Esophagus (tissue), 2 donors: ENCODE measurements around the gene UMPS. TPM values are rescaled to one million over a fixed set of nuclear protein-coding genes. Genes with fewer than 3 reads are reported as not detected.
"Not testable (repeated sequence)": the region's sequence is repeated elsewhere in the genome, so short reads cannot be mapped to it uniquely, and the experiment has no call there.

Experiments
- H3K27ac ChIP-seq, 2 donors: one replicate each; pipeline ENCODE4 v1.5.1; 2013; ENCODE audit warnings: low read depth in 2 of 2, mild to moderate bottlenecking in 2 of 2, inconsistent platforms in 1 of 2, low read length in 1 of 2, moderate library complexity in 1 of 2
- H3K27me3 ChIP-seq, 2 donors: one replicate each; pipeline ENCODE4 v1.6.1; 2013; ENCODE audit warnings: low read length in 2 of 2, control low read depth in 1 of 2, mild to moderate bottlenecking in 1 of 2; ENCODE audit not compliant: insufficient read depth in 2 of 2, control insufficient read depth in 1 of 2
- H3K36me3 ChIP-seq, 2 donors: one replicate each; pipeline ENCODE4 v1.6.1; 2013; ENCODE audit warnings: low read length in 1 of 2; ENCODE audit not compliant: control insufficient read depth in 2 of 2, insufficient read depth in 2 of 2
- H3K4me1 ChIP-seq, 2 donors: one replicate each; pipeline ENCODE4 v1.6.1; 2013; ENCODE audit warnings: low read length in 1 of 2; ENCODE audit not compliant: control insufficient read depth in 2 of 2, insufficient read depth in 2 of 2
- H3K4me3 ChIP-seq, 2 donors: one replicate each; pipeline ENCODE4 v1.5.1; 2013; ENCODE audit warnings: low read length in 2 of 2, mild to moderate bottlenecking in 2 of 2, low read depth in 1 of 2, moderate library complexity in 1 of 2
- H3K9me3 ChIP-seq, 2 donors: one replicate each; pipeline ENCODE4 v1.6.1; 2013; ENCODE audit warnings: mild to moderate bottlenecking in 2 of 2, low read depth in 1 of 2, low read length in 1 of 2, moderate library complexity in 1 of 2; ENCODE audit not compliant: control insufficient read depth in 2 of 2, insufficient read depth in 1 of 2
- WGBS, 2 donors: extraction: QIAGEN DNeasy Blood & Tissue Kit; methylation state at CpG; one replicate each; pipeline ENCODE4 v1.1.7; 2013; 5-methylcytosine and 5-hydroxymethylcytosine counted together
- polyA plus RNA-seq, 2 donors: library from polyadenylated mRNA; stranded (reverse); fragments of 200-250 nt; gene quantifications; one replicate each; pipeline ENCODE4 v1.2.3, GENCODE V29; 2013
- donor health status: healthy with polysubstance abuse.
- donor health status: Bipolar disorder and iron deficiency.

The UMPS gene
- polyA plus RNA-seq, 2 donors = 9.9 to 26.1 TPM

GRCh38 chr3:124747111-124747981 lies 17.1 kb downstream of the UMPS start:
- H3K4me3 ChIP-seq = no peak overlapping the region
- peaks cover 4 to 7% of the 10 kb centered on the region in 2 donors for H3K36me3 ChIP-seq
- no peaks in the 10 kb centered on the region for H3K9me3 ChIP-seq
- H3K27me3 ChIP-seq = no peaks in the 10 kb centered on the region
- WGBS, 2 donors = 85 to 91% methylated on average over 14 of the region's 14 CpGs
- H3K27ac ChIP-seq = peak overlapping the region in 1 of 2 donors; percentile 17
- H3K4me1 ChIP-seq = peaks cover 0 to 4% of the 10 kb centered on the region in 2 donors

GRCh38 chr3:124748560-124749198 lies 18.4 kb downstream of the UMPS start:
- H3K4me3 ChIP-seq = no peak overlapping the region
- peak overlapping the region in 1 of 2 donors; percentile 20 for H3K27ac ChIP-seq
- H3K9me3 ChIP-seq = no peaks in the 10 kb centered on the region
- WGBS, 2 donors = 86 to 89% methylated on average over 8 of the region's 8 CpGs
- peaks cover 0 to 4% of the 10 kb centered on the region in 2 donors for H3K4me1 ChIP-seq
- H3K27me3 ChIP-seq = no peaks in the 10 kb centered on the region
- peaks cover 4 to 7% of the 10 kb centered on the region in 2 donors for H3K36me3 ChIP-seq

GRCh38 chr3:124749877-124750276 lies 19.6 kb downstream of the UMPS start:
- peak overlapping the region in 1 of 2 donors; percentile 7 for H3K4me3 ChIP-seq
- not testable (repeated sequence) for H3K27ac ChIP-seq, H3K27me3 ChIP-seq, H3K9me3 ChIP-seq, H3K4me1 ChIP-seq, H3K36me3 ChIP-seq
- 69 to 86% methylated on average over 13 to 27 of the region's 27 CpGs for WGBS, 2 donors

- H3K4me1 ChIP-seq = no peaks in the 10 kb centered on the region
- WGBS, 2 donors = 68 to 73% methylated on average over 5 of the region's 5 CpGs
- H3K27ac ChIP-seq = no peak overlapping the region
- no peak overlapping the region for H3K4me3 ChIP-seq
- H3K9me3 ChIP-seq = no peaks in the 10 kb centered on the region
- H3K27me3 ChIP-seq = no peaks in the 10 kb centered on the region
- H3K36me3 ChIP-seq = peaks cover 4 to 7% of the 10 kb centered on the region in 2 donors
These were observed 21.2 kb downstream of the UMPS start for GRCh38 chr3:124751501-124751900.

GRCh38 chr3:124752051-124752450 lies 21.8 kb downstream of the UMPS start:
- Histone ChIP-seq H3K9me3 (no peaks in the 10 kb centered on the region), H3K4me1 (no peaks in the 10 kb centered on the region), H3K36me3 (peaks cover 1 to 4% of the 10 kb centered on the region in 2 donors), H3K4me3 (no peak overlapping the region), H3K27ac (no peak overlapping the region), H3K27me3 (no peaks in the 10 kb centered on the region)
- 76 to 83% methylated on average over 3 of the region's 3 CpGs for WGBS, 2 donors

- not testable (repeated sequence) for H3K36me3 ChIP-seq, H3K27ac ChIP-seq, H3K9me3 ChIP-seq, H3K4me1 ChIP-seq, H3K27me3 ChIP-seq, H3K4me3 ChIP-seq
- WGBS, 2 donors = 67 to 73% methylated on average over 7 of the region's 7 CpGs
These were observed 27.7 kb downstream of the UMPS start for GRCh38 chr3:124757926-124758325.

GRCh38 chr3:124758851-124759635 lies 28.8 kb downstream of the UMPS start:
- H3K27ac ChIP-seq = no peak overlapping the region
- H3K9me3 ChIP-seq = no peaks in the 10 kb centered on the region
- WGBS, 2 donors = 71 to 76% methylated on average over 5 of the region's 5 CpGs
- H3K36me3 ChIP-seq = peaks cover 7 to 13% of the 10 kb centered on the region in 2 donors
- H3K4me3 ChIP-seq = no peak overlapping the region
- H3K4me1 ChIP-seq = peaks cover 0 to 2% of the 10 kb centered on the region in 2 donors
- no peaks in the 10 kb centered on the region for H3K27me3 ChIP-seq

GRCh38 chr3:124759666-124760401 lies 29.6 kb downstream of the UMPS start:
- H3K27me3 ChIP-seq = no peaks in the 10 kb centered on the region
- H3K36me3 ChIP-seq = peaks cover 10 to 20% of the 10 kb centered on the region in 2 donors
- H3K4me3 ChIP-seq = no peak overlapping the region
- 86 to 88% methylated on average over 14 of the region's 14 CpGs for WGBS, 2 donors
- peaks cover 0 to 2% of the 10 kb centered on the region in 2 donors for H3K4me1 ChIP-seq
- no peaks in the 10 kb centered on the region for H3K9me3 ChIP-seq
- H3K27ac ChIP-seq = no peak overlapping the region

- peaks cover 2% of the 10 kb centered on the region in 2 donors for H3K4me1 ChIP-seq
- no peaks in the 10 kb centered on the region for H3K27me3 ChIP-seq
- no peak overlapping the region for H3K4me3 ChIP-seq
- H3K27ac ChIP-seq = no peak overlapping the region
- no peaks in the 10 kb centered on the region for H3K9me3 ChIP-seq
- WGBS, 2 donors = 35 to 39% methylated on average over 2 of the region's 2 CpGs
- peaks cover 18 to 27% of the 10 kb centered on the region in 2 donors for H3K36me3 ChIP-seq
These were observed 30.3 kb downstream of the UMPS start for GRCh38 chr3:124760601-124761000.
